GM10266 (cell line): ENCODE measurements around the gene KIAA0825.

Experiments used
- DNase-seq: peaks from one replicate; pipeline ENCODE4 v3.0.0; 2012; ENCODE audit errors: extremely low spot score
- TF ChIP-seq, protein P1 (sequence below): IDR thresholded peaks from 2 replicates; pipeline ENCODE4 v1.5.1; 2012; ENCODE audit warnings: mild to moderate bottlenecking, low read depth; ENCODE audit not compliant: control insufficient read depth, insufficient read depth; ENCODE audit errors: missing control alignments

KIAA0825 gene

DNA sequence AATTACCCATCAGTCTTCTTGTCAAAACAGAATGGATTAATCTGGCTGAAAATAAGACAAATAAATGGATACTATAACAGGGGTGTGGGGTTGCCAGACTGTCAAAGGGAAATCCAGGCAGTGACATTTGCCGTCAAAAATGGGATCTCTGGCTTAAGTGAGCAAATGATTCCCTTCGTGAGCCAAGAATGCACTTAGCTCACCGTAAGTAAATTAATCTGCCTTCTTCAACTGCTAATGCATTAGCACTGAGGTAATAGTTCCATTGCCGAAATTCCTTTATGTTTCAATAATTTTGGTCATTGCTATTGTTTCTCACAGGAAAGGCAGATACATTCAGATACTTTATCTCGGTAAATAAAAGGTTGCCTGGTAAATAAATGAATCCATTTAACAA lies 377.8 kb downstream of the KIAA0825 start:
- DNase-seq, result no peak
- TF ChIP-seq, protein P1, sequence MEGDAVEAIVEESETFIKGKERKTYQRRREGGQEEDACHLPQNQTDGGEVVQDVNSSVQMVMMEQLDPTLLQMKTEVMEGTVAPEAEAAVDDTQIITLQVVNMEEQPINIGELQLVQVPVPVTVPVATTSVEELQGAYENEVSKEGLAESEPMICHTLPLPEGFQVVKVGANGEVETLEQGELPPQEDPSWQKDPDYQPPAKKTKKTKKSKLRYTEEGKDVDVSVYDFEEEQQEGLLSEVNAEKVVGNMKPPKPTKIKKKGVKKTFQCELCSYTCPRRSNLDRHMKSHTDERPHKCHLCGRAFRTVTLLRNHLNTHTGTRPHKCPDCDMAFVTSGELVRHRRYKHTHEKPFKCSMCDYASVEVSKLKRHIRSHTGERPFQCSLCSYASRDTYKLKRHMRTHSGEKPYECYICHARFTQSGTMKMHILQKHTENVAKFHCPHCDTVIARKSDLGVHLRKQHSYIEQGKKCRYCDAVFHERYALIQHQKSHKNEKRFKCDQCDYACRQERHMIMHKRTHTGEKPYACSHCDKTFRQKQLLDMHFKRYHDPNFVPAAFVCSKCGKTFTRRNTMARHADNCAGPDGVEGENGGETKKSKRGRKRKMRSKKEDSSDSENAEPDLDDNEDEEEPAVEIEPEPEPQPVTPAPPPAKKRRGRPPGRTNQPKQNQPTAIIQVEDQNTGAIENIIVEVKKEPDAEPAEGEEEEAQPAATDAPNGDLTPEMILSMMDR, result no peak

DNA sequence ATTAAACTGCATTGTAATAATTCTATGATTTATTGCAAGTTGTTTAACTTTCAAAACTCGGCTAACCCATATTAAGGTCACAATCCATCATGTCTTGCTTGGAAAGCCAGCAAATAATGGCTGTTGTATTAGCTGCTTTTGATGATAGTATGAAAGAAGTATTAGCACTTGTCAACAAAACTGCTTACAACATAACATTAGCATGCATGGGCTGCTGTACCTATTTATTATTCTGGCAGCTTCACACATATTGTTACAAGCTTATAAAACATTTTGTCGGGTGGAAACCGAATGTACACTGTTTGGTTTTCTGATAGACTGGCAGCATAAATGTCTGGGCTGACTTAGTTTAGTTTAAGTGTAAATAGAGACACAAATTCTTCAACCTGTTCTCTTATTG lies 378.3 kb downstream of the KIAA0825 start:
- TF ChIP-seq, protein P1, result no peak
- DNase-seq, result no peak

DNA sequence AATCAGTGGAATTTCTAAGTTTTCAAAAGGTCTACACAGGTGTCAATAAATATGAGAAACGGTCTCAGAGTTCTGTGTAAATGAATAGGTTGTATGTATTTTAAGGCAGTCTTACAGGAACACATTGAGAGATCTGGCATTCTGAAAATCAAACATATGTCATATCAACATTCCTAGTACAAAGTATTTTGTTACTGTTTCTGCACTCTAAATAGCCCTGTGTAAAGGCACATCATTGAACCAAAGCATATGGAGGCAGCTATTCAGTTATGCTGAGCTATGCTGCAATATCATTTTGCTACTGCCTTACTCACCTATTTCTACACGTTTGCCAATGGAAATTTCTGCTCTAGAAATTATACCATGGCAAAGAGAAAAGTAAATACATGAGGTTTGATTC lies 379.1 kb downstream of the KIAA0825 start:
- TF ChIP-seq, protein P1, result no peak
- DNase-seq, result no peak

DNA sequence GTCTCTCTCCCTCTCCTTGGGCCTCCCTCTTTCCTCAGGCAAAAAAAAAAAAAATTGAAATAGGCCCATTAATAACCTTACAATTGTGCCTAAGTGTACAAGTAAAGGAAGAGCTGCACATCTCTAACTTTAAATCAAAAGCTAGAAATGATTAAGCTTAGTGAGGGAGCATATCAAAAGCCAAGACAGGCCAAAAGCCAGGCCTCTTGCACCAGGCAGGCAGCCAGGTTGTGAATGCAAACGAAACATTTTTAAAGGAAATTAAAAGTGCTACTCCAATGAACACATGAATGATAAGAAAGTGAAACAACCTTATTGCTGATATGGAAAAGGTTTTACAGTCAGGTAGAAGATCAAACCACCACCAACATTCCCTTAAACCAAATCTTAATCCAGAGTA lies 383.4 kb downstream of the KIAA0825 start:
- TF ChIP-seq, protein P1, result no peak
- DNase-seq, result no peak

DNA sequence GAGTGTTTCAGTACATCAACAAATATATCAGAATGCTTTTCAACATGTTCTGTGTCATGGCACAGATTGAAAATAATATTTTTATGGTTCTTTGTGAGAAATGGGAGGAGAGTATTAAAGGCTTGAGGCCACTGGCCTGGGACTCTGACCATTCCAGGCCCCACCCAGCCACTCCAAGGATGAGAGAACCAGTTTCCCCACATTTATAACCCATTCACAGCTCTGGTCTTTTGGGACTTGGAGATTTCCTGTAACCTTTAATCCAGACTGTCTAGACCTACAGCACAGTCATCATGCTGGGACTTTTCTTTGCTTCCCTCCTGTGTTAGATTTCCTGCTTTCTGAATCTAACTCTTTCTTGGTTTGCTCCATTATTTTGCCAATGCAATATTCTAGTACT lies 389.6 kb downstream of the KIAA0825 start:
- DNase-seq, result no peak
- TF ChIP-seq, protein P1, result no peak

DNA sequence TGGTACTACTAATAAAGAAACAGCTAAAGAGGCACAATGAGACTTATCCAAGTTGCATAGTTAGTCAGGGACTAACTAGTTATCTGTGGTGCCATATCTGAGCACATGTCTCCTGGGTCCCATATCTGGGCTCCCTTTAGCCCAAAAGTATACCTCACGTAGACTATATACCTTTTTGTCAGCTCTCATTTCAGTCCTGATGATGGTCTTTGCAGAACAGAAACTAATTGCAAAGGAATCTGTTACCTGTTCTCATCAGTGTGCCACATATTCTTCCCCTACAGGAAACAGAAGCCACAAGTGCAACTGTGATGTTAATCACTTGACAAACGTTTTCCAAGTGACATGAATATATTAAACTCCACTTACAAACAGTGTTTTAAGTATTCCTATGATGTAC lies 395.2 kb downstream of the KIAA0825 start:
- TF ChIP-seq, protein P1, result no peak
- no peak for DNase-seq

DNA sequence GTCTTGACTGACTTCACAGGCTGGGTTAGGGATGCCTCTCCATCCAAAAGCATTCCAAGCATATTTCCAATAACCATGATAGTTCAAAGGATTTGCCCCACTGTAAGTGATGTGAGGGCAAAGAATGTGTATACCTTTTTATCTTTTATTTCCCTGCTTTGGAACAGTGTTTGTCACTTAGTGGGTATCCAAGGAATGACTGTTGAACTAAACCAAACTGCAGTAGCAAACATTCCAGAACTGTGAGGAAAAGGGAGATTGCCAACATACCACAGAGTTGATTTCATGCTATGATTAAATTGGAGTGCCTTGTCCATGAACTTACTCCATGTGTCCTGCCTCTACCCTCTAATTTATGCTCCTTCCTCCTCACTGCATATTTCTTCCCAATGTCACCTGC lies 400.0 kb downstream of the KIAA0825 start:
- TF ChIP-seq, protein P1, result no peak
- no peak for DNase-seq
